HCT116 (cell line): ENCODE data around the gene PLEKHG3. TPM values are rescaled to one million over a fixed set of nuclear protein-coding genes. Genes with fewer than 3 reads are reported as not detected.

Experiments
- ATAC-seq: fragments of 200-7000 bp; cut with Tn5 transposase; 2 replicates; pipeline ENCODE4 v1.9.1; 2020; ENCODE audit warnings: mild to moderate bottlenecking, moderate library complexity
- BruUV-seq: library from RNA; stranded (reverse); fragments of 400-500 nt; replicated peaks from 2 replicates; lab custom pipeline; 2021; lab: Mats Ljungman, UMichigan
- CTCF ChIA-PET: fragments of 300-600 bp; sonication (Branson Sonifier 250); formaldehyde crosslinking; loops from one replicate; lab custom pipeline; 2021; ENCODE audit warnings: antibody characterized with exemption; lab: Charles Lee
- POLR2A ChIA-PET: fragments of 300-600, 350-600 bp; sonication (Branson Sonifier 250); formaldehyde crosslinking; loops from one replicate; lab custom pipeline; 2021; ENCODE audit warnings: antibody characterized with exemption; lab: Charles Lee
- RAD21 ChIA-PET, 2 experiments: fragments of 300-600 bp; sonication (Branson Sonifier 250); formaldehyde crosslinking; loops; one replicate each; lab custom pipeline; 2023; ENCODE audit warnings: low total read pairs in 2 of 2; ENCODE audit not compliant: uncharacterized antibody in 2 of 2, unreplicated experiment in 2 of 2, low non-redundant PET in 1 of 2; lab: Charles Lee
- DNase-seq: peaks from one replicate; pipeline ENCODE4 v3.0.0-alpha.2; 2010; ENCODE audit warnings: low read depth, low spot score
- H2AFZ ChIP-seq: fragments of 200-600 bp; shearing (Covaris generic), sonication (generic); 2 replicates; pipeline ENCODE4 v1.6.1; 2017; ENCODE audit warnings: low read depth, mixed run types, mixed read lengths, antibody characterized with exemption, low read length; ENCODE audit not compliant: poor library complexity, severe bottlenecking
- H3K27ac ChIP-seq: 2 replicates; pipeline ENCODE4 v1.5.1; 2012; ENCODE audit warnings: low read depth, low read length
- H3K27me3 ChIP-seq: fragments of 200-600 bp; sonication (generic); 2 replicates; pipeline ENCODE4 v1.6.1; 2016; ENCODE audit warnings: mixed run types, low read length, mixed read lengths; ENCODE audit not compliant: insufficient read depth
- H3K36me3 ChIP-seq, 2 experiments: fragments of 200-500 bp in 1 of 2; fragments of 200-600 bp in 1 of 2; sonication (Bioruptor generic) in 1 of 2; sonication (generic) in 1 of 2; 2 replicates each; pipeline versions ENCODE4 v1.5.1 to v1.6.1; 2014 to 2016; ENCODE audit warnings: low read length in 2 of 2, inconsistent platforms in 1 of 2, mixed read lengths in 1 of 2, mixed run types in 1 of 2; ENCODE audit not compliant: insufficient read depth in 2 of 2, control insufficient read depth in 1 of 2
- H3K4me1 ChIP-seq, 2 experiments: fragments of 200-600 bp in 1 of 2; sonication (generic) in 1 of 2; 2 replicates each; pipeline versions ENCODE4 v1.5.1 to v1.6.1; 2012 to 2017; ENCODE audit warnings: low read length in 2 of 2, inconsistent platforms in 1 of 2, mild to moderate bottlenecking in 1 of 2, mixed read lengths in 1 of 2, mixed run types in 1 of 2, moderate library complexity in 1 of 2; ENCODE audit not compliant: insufficient read depth in 2 of 2, control insufficient read depth in 1 of 2
- H3K4me2 ChIP-seq: fragments of 200-600 bp; sonication (generic); 2 replicates; pipeline ENCODE4 v1.6.1; 2017; ENCODE audit warnings: mixed run types, low read length, mixed read lengths
- H3K4me3 ChIP-seq, 2 experiments: fragments of 200-600 bp in 1 of 2; sonication (generic) in 1 of 2; replicated peaks in 1 of 2; 2 replicates each; pipeline ENCODE4 v1.5.1; 2011 to 2016; ENCODE audit warnings: low read length in 2 of 2, control low read depth in 1 of 2, low read depth in 1 of 2, mild to moderate bottlenecking in 1 of 2, mixed read lengths in 1 of 2, mixed run types in 1 of 2
- H3K79me2 ChIP-seq: fragments of 200-600 bp; sonication (generic); 2 replicates; pipeline ENCODE4 v1.6.1; 2017; ENCODE audit warnings: mild to moderate bottlenecking, mixed run types, low read length, moderate library complexity, mixed read lengths; ENCODE audit not compliant: insufficient read depth
- H3K9ac ChIP-seq: fragments of 200-600 bp; sonication (generic); 2 replicates; pipeline ENCODE4 v1.6.1; 2016; ENCODE audit warnings: low read length, mixed read lengths
- H3K9me2 ChIP-seq: fragments of 200-600 bp; sonication (generic), shearing (Covaris generic); 2 replicates; pipeline ENCODE4 v1.6.1; 2017; ENCODE audit warnings: mixed run types, mild to moderate bottlenecking, moderate library complexity; ENCODE audit not compliant: insufficient read depth
- H3K9me3 ChIP-seq, 2 experiments: fragments of 200-500 bp in 1 of 2; fragments of 200-600 bp in 1 of 2; sonication (Bioruptor generic) in 1 of 2; sonication (generic) in 1 of 2; 2 replicates each; pipeline ENCODE4 v1.6.1; 2014 to 2017; ENCODE audit warnings: low read length in 2 of 2, mixed read lengths in 2 of 2, inconsistent platforms in 1 of 2, low read depth in 1 of 2, mild to moderate bottlenecking in 1 of 2, mixed run types in 1 of 2, moderate library complexity in 1 of 2; ENCODE audit not compliant: control insufficient read depth in 1 of 2, insufficient read depth in 1 of 2
- H4K20me1 ChIP-seq: fragments of 200-600 bp; sonication (generic), shearing (Covaris generic); 2 replicates; pipeline ENCODE4 v1.6.1; 2017; ENCODE audit warnings: mixed run types, mild to moderate bottlenecking, moderate library complexity; ENCODE audit not compliant: insufficient read depth
- CBX3 ChIP-seq: IDR thresholded peaks from 2 replicates; pipeline ENCODE4 v1.6.1; 2012; ENCODE audit warnings: low read depth
- CEBPB ChIP-seq: IDR thresholded peaks from 2 replicates; pipeline ENCODE4 v1.6.1; 2012; ENCODE audit warnings: low read depth
- EGR1 ChIP-seq: IDR thresholded peaks from 2 replicates; pipeline ENCODE4 v1.6.1; 2012; ENCODE audit warnings: low read depth
- EZH2 ChIP-seq: fragments of 200-600 bp; sonication (generic); IDR thresholded peaks from 2 replicates; pipeline ENCODE4 v1.6.1; 2017; ENCODE audit warnings: antibody characterized with exemption, mixed run types
- EZH2phosphoT487 ChIP-seq: fragments of 200-600 bp; IDR thresholded peaks from 2 replicates; pipeline ENCODE4 v1.6.1; 2018; ENCODE audit warnings: antibody characterized with exemption, borderline replicate concordance
- FOSL1 ChIP-seq: IDR thresholded peaks from 2 replicates; pipeline ENCODE4 v1.6.1; 2012; ENCODE audit warnings: low read depth
- JUND ChIP-seq: IDR thresholded peaks from 2 replicates; pipeline ENCODE4 v1.6.1; 2012
- POLR2A ChIP-seq: IDR thresholded peaks from 2 replicates; pipeline ENCODE4 v1.7.0; 2011; ENCODE audit warnings: borderline replicate concordance; ENCODE audit not compliant: insufficient read depth, insufficient read length; ENCODE audit errors: extremely low read depth
- POLR2AphosphoS5 ChIP-seq: IDR thresholded peaks from 2 replicates; pipeline ENCODE4 v1.6.1; 2011; ENCODE audit warnings: mild to moderate bottlenecking, low read depth, low read length, moderate library complexity
- SIN3A ChIP-seq: IDR thresholded peaks from 2 replicates; pipeline ENCODE4 v1.6.1; 2012; ENCODE audit warnings: low read depth
- SP1 ChIP-seq: IDR thresholded peaks from 2 replicates; pipeline ENCODE4 v1.6.1; 2012; ENCODE audit warnings: low read depth
- SRF ChIP-seq: IDR thresholded peaks from 2 replicates; pipeline ENCODE4 v1.6.1; 2012; ENCODE audit warnings: low read depth
- TCF7L2 ChIP-seq: IDR thresholded peaks from 2 replicates; pipeline ENCODE4 v1.7.0; 2011; ENCODE audit warnings: borderline replicate concordance, inconsistent platforms; ENCODE audit not compliant: insufficient read depth, insufficient read length; ENCODE audit errors: extremely low read depth
- YY1 ChIP-seq: IDR thresholded peaks from 2 replicates; pipeline ENCODE4 v1.6.1; 2011; ENCODE audit warnings: low read length, low read depth, moderate library complexity, mild to moderate bottlenecking; ENCODE audit not compliant: insufficient replicate concordance; ENCODE audit errors: extremely low read depth
- intact Hi-C: fragments of 100-400 bp; cut with micrococcal nuclease; formaldehyde crosslinking; loops from 2 replicates; pipeline ENCODE4 v1.10.0; 2022
- total RNA-seq: library from RNA; stranded (reverse); gene quantifications from one replicate; pipeline ENCODE4 v1.2.1, GENCODE V29; 2021; ENCODE audit not compliant: unreplicated experiment
- TF ChIP-seq, protein P1 (sequence below): IDR thresholded peaks from 2 replicates; pipeline ENCODE4 v1.6.1; 2012
- TF ChIP-seq, protein P2 (sequence below): IDR thresholded peaks from 2 replicates; pipeline ENCODE4 v1.6.1; 2012; ENCODE audit warnings: low read depth
- TF ChIP-seq, protein P3 (sequence below), 3 experiments: fragments of 200-600 bp in 1 of 3; sonication (generic) in 1 of 3; IDR thresholded peaks in 2 of 3; conservative IDR thresholded peaks in 1 of 3; 2 replicates each; pipeline ENCODE4 v1.5.1; 2012 to 2017; ENCODE audit warnings: low read depth in 2 of 3, low read length in 2 of 3, antibody characterized with exemption in 1 of 3, borderline replicate concordance in 1 of 3, control low read depth in 1 of 3, mild to moderate bottlenecking in 1 of 3, mixed read lengths in 1 of 3, mixed run types in 1 of 3, moderate library complexity in 1 of 3; ENCODE audit not compliant: insufficient read depth in 1 of 3
- TF ChIP-seq, protein P4 (sequence below): IDR thresholded peaks from 2 replicates; pipeline ENCODE4 v1.6.1; 2012

PLEKHG3 gene
- total RNA-seq, 1 experiment from 2014 or later: 55.6 TPM

DNA sequence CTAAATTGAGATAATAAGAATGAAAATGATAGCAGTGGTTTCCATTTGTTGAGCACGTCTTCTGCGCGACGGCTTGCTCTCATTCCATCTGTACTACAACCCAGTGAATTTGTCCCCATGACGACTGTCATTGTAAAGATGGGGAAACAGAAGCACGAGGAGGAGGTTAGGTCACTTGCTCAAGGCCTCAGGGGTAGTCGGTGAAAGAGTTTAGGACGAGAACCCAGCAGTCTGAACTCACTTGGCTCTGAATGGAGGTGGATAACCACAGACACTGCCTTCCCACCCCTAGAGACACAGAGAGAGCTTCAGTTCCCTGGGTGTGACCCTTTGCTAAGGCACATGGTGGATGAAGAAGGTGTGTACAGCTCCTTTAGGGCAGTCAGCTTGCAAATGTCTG is 30.9 kb upstream of the PLEKHG3 start (continued):
- TF ChIP-seq, protein P1, sequence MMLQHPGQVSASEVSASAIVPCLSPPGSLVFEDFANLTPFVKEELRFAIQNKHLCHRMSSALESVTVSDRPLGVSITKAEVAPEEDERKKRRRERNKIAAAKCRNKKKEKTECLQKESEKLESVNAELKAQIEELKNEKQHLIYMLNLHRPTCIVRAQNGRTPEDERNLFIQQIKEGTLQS: no peak
- TF ChIP-seq SIN3A: no peak
- no peak for TF ChIP-seq POLR2AphosphoS5

DNA sequence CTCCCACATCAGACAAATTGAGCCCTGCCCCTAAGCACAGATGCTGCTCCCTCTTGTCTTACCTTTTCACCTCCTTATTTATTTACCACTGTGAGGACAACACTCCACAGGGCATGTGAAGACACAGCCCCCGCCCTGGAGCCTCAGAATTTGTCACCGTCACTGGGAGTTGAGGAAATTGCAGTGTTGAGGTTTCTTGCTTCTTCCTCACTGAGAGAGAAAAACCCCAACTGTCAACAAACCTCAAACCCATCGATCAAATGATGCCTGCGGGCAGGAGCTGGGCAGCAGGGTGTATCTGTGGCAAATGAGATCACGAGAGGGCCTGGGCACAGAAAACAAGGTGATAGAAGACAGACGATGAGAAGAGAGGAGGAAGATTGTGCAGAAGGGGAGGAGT is 30.5 kb upstream of the PLEKHG3 start:
- no peak overlapping the region for H3K4me3 ChIP-seq
- no TSS peak for BruUV-seq
- ChIA-PET CTCF (interaction anchor here (1.1 to 1.5 kb wide), 2 partner anchors 9 to 51 kb away, joined by 3 to 4 read pairs; no protein-coding TSS in a partner anchor), RAD21 (no interaction called here), POLR2A (no interaction called here)
- H3K36me3 ChIP-seq: no peaks in the 10 kb centered on the region
- H3K27me3 ChIP-seq: no peaks in the 10 kb centered on the region
- H3K79me2 ChIP-seq: no peaks in the 10 kb centered on the region
- no peak overlapping the region for H3K27ac ChIP-seq
- no peaks in the 10 kb centered on the region for H4K20me1 ChIP-seq
- no peaks in the 10 kb centered on the region for H3K9me2 ChIP-seq
- H2AFZ ChIP-seq: no peak overlapping the region
- intact Hi-C loops: loop anchor here (5.0 kb wide), 2 partner anchors 219 to 239 kb away; partner anchors contain the start of gene CHURC1
- H3K4me2 ChIP-seq: no peak overlapping the region
- H3K4me1 ChIP-seq: peaks cover 0 to 7% of the 10 kb centered on the region in 2 experiments; a peak in 2 of 4 replicates
- ATAC-seq (no peak), DNase-seq (no peak)
- no peak overlapping the region for H3K9ac ChIP-seq
- no peaks in the 10 kb centered on the region for H3K9me3 ChIP-seq
- TF ChIP-seq JUND (no peak), EZH2phosphoT487 (no peak), FOSL1 (no peak), SRF (no peak), EZH2 (no peak), POLR2AphosphoS5 (no peak), POLR2A (no peak), SIN3A (no peak), CEBPB (no peak), CBX3 (no peak), EGR1 (no peak), YY1 (no peak), SP1 (no peak), TCF7L2 (no peak)
- TF ChIP-seq, protein P2, sequence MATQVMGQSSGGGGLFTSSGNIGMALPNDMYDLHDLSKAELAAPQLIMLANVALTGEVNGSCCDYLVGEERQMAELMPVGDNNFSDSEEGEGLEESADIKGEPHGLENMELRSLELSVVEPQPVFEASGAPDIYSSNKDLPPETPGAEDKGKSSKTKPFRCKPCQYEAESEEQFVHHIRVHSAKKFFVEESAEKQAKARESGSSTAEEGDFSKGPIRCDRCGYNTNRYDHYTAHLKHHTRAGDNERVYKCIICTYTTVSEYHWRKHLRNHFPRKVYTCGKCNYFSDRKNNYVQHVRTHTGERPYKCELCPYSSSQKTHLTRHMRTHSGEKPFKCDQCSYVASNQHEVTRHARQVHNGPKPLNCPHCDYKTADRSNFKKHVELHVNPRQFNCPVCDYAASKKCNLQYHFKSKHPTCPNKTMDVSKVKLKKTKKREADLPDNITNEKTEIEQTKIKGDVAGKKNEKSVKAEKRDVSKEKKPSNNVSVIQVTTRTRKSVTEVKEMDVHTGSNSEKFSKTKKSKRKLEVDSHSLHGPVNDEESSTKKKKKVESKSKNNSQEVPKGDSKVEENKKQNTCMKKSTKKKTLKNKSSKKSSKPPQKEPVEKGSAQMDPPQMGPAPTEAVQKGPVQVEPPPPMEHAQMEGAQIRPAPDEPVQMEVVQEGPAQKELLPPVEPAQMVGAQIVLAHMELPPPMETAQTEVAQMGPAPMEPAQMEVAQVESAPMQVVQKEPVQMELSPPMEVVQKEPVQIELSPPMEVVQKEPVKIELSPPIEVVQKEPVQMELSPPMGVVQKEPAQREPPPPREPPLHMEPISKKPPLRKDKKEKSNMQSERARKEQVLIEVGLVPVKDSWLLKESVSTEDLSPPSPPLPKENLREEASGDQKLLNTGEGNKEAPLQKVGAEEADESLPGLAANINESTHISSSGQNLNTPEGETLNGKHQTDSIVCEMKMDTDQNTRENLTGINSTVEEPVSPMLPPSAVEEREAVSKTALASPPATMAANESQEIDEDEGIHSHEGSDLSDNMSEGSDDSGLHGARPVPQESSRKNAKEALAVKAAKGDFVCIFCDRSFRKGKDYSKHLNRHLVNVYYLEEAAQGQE: no peak
- TF ChIP-seq, protein P1: no peak
- TF ChIP-seq, protein P3, sequence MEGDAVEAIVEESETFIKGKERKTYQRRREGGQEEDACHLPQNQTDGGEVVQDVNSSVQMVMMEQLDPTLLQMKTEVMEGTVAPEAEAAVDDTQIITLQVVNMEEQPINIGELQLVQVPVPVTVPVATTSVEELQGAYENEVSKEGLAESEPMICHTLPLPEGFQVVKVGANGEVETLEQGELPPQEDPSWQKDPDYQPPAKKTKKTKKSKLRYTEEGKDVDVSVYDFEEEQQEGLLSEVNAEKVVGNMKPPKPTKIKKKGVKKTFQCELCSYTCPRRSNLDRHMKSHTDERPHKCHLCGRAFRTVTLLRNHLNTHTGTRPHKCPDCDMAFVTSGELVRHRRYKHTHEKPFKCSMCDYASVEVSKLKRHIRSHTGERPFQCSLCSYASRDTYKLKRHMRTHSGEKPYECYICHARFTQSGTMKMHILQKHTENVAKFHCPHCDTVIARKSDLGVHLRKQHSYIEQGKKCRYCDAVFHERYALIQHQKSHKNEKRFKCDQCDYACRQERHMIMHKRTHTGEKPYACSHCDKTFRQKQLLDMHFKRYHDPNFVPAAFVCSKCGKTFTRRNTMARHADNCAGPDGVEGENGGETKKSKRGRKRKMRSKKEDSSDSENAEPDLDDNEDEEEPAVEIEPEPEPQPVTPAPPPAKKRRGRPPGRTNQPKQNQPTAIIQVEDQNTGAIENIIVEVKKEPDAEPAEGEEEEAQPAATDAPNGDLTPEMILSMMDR (IDR thresholded peaks at IDR 0.05 in 2 of 3, conservative IDR thresholded peaks at IDR 0.05 in 1 of 3; ENCODE audit: borderline replicate concordance in 1 of 3, insufficient read depth in 1 of 3, low read depth in 2 of 3, low read length in 2 of 3): no peak
- TF ChIP-seq, protein P4, sequence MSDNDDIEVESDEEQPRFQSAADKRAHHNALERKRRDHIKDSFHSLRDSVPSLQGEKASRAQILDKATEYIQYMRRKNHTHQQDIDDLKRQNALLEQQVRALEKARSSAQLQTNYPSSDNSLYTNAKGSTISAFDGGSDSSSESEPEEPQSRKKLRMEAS: no peak
